Esophagus squamous epithelium (tissue), 5 donors: ENCODE measurements around the gene CXXC4. TPM values are rescaled to one million over a fixed set of nuclear protein-coding genes. Genes with fewer than 3 reads are reported as not detected.

Source experiments
- DNase-seq: peaks from one replicate; lab custom pipeline; 2025; lab: John Stamatoyannopoulos, UW
- H3K27ac ChIP-seq, 4 donors: fragments of 200-600 bp; sonication (generic); one replicate each; pipeline ENCODE4 v1.5.1; 2016 to 2019; ENCODE audit warnings: mild to moderate bottlenecking in 1 of 4
- H3K27me3 ChIP-seq, 4 donors: fragments of 200-600 bp; sonication (generic); 1 replicate in 3 of 4; 2 replicates in 1 of 4; pipeline versions ENCODE4 v1.5.1 to v1.6.0; 2017 to 2021; ENCODE audit warnings: antibody characterized with exemption in 1 of 4
- H3K36me3 ChIP-seq, 3 donors: fragments of 200-600 bp; sonication (generic); one replicate each; pipeline ENCODE4 v1.5.1; 2016 to 2019
- H3K4me1 ChIP-seq, 3 donors: fragments of 200-600 bp; sonication (generic); one replicate each; pipeline ENCODE4 v1.5.1; 2017 to 2019
- H3K4me3 ChIP-seq, 4 donors: fragments of 200-600 bp; sonication (generic); 1 replicate in 3 of 4; 2 replicates in 1 of 4; pipeline ENCODE4 v1.5.1; 2016 to 2019; ENCODE audit warnings: mild to moderate bottlenecking in 2 of 4, moderate library complexity in 1 of 4
- H3K9me3 ChIP-seq, 3 donors: fragments of 200-600 bp; sonication (generic); one replicate each; pipeline ENCODE4 v1.5.1; 2016 to 2019
- CTCF ChIP-seq, 6 experiments: fragments of 450-650 bp in 4 of 6; fragments of 200-600 bp in 2 of 6; sonication (generic) in 2 of 6; IDR thresholded peaks; one replicate each; pipeline ENCODE4 v1.5.1; 2016 to 2019; ENCODE audit warnings: antibody characterized with exemption in 6 of 6, mild to moderate bottlenecking in 4 of 6, moderate library complexity in 4 of 6
- POLR2A ChIP-seq, 4 donors: fragments of 450-650 bp; IDR thresholded peaks; one replicate each; pipeline ENCODE4 v1.6.1; 2017; ENCODE audit warnings: antibody characterized with exemption in 4 of 4, mild to moderate bottlenecking in 4 of 4, moderate library complexity in 3 of 4
- WGBS, 2 donors: methylation state at CpG; one replicate each; pipeline ENCODE4 v1.1.5; 2018; 5-methylcytosine and 5-hydroxymethylcytosine counted together
- intact Hi-C: fragments of 100-400 bp; cut with DNase I; formaldehyde crosslinking; loops from one replicate; pipeline ENCODE4 v1.15.0; 2022
- total RNA-seq, 4 donors: library from RNA; depleted of rRNA; stranded (reverse); fragments of >200 nt; gene quantifications; one replicate each; pipeline ENCODE4 v1.1.0, GENCODE V29; 2016
- donor health status: DM: yes; HTN: yes; CAD: no.

Gene CXXC4
- total RNA-seq, 4 donors from 2014 or later = 0.19 TPM; not detected in 3

GRCh38 chr4:104490096-104490769 is 4.5 kb downstream of the CXXC4 start:
- H3K27ac ChIP-seq = peak overlapping the region in 3 of 4 donors; percentile 27 to 82 (median 73)
- 50 to 67% methylated on average over 7 of the region's 7 CpGs for WGBS, 2 donors
- H3K9me3 ChIP-seq = no peaks in the 10 kb centered on the region
- TF ChIP-seq POLR2A (IDR thresholded peaks at IDR 0.05) = no peak
- TF ChIP-seq CTCF (IDR thresholded peaks at IDR 0.05) = no peak
- H3K36me3 ChIP-seq = no peaks in the 10 kb centered on the region
- intact Hi-C loops = no loop called here
- H3K4me1 ChIP-seq = peaks cover 0 to 35% (median 10%) of the 10 kb centered on the region in 3 donors
- H3K27me3 ChIP-seq = peaks cover 0 to 40% (median 0%) of the 10 kb centered on the region in 4 donors
- no peak for DNase-seq
- H3K4me3 ChIP-seq = peak overlapping the region in 3 of 4 donors; percentile 55 to 71 (median 62)

- no peaks in the 10 kb centered on the region for H3K9me3 ChIP-seq
- no peak for DNase-seq
- H3K4me3 ChIP-seq = no peak overlapping the region
- TF ChIP-seq CTCF (IDR thresholded peaks at IDR 0.05) (no peak), POLR2A (IDR thresholded peaks at IDR 0.05) (no peak)
- H3K27me3 ChIP-seq = peaks cover 0 to 37% (median 0%) of the 10 kb centered on the region in 4 donors
- no peak overlapping the region for H3K27ac ChIP-seq
- peaks cover 0 to 30% (median 9%) of the 10 kb centered on the region in 3 donors for H3K4me1 ChIP-seq
- intact Hi-C loops = no loop called here
- H3K36me3 ChIP-seq = no peaks in the 10 kb centered on the region
These were observed 5.0 kb downstream of the CXXC4 start for GRCh38 chr4:104489731-104490095.

GRCh38 chr4:104488151-104488550 is 6.5 kb downstream of the CXXC4 start:
- WGBS, 2 donors = 94 to 95% methylated on average over 1 of the region's 1 CpG
- H3K27me3 ChIP-seq = peaks cover 0 to 27% (median 0%) of the 10 kb centered on the region in 4 donors
- no peak overlapping the region for H3K27ac ChIP-seq
- intact Hi-C loops = no loop called here
- H3K36me3 ChIP-seq = no peaks in the 10 kb centered on the region
- no peak for TF ChIP-seq POLR2A (IDR thresholded peaks at IDR 0.05)
- TF ChIP-seq CTCF (IDR thresholded peaks at IDR 0.05) = no peak
- H3K4me3 ChIP-seq = no peak overlapping the region
- H3K9me3 ChIP-seq = no peaks in the 10 kb centered on the region
- DNase-seq = no peak
- peaks cover 0 to 22% (median 9%) of the 10 kb centered on the region in 3 donors for H3K4me1 ChIP-seq

GRCh38 chr4:104486716-104487504 is 7.8 kb downstream of the CXXC4 start:
- TF ChIP-seq POLR2A (IDR thresholded peaks at IDR 0.05) (no peak), CTCF (IDR thresholded peaks at IDR 0.05) (no peak)
- Histone ChIP-seq H3K36me3 (no peaks in the 10 kb centered on the region), H3K27ac (no peak overlapping the region), H3K4me1 (peaks cover 0 to 14% (median 5%) of the 10 kb centered on the region in 3 donors), H3K9me3 (no peaks in the 10 kb centered on the region), H3K27me3 (peaks cover 0 to 19% (median 0%) of the 10 kb centered on the region in 4 donors), H3K4me3 (no peak overlapping the region)
- intact Hi-C loops = no loop called here
- WGBS, 2 donors = 84 to 90% methylated on average over 2 of the region's 2 CpGs
- no peak for DNase-seq

- no peak for TF ChIP-seq CTCF (IDR thresholded peaks at IDR 0.05)
- TF ChIP-seq POLR2A (IDR thresholded peaks at IDR 0.05) = no peak
- WGBS, 2 donors = 60 to 68% methylated on average over 4 of the region's 4 CpGs
- no peaks in the 10 kb centered on the region for H3K36me3 ChIP-seq
- H3K4me1 ChIP-seq = no peaks in the 10 kb centered on the region
- DNase-seq = no peak
- no peaks in the 10 kb centered on the region for H3K27me3 ChIP-seq
- H3K9me3 ChIP-seq = no peaks in the 10 kb centered on the region
- intact Hi-C loops = no loop called here
- H3K27ac ChIP-seq = no peak overlapping the region
- no peak overlapping the region for H3K4me3 ChIP-seq
These were observed 19.0 kb downstream of the CXXC4 start for GRCh38 chr4:104475652-104476051.
